LNCAP (cell line): ENCODE measurements around the gene ACOX2.

Source experiments
- TF ChIP-seq, protein P1 (sequence below): fragments of 450-650 bp; IDR thresholded peaks from 2 replicates; pipeline ENCODE4 v1.5.1; 2017; ENCODE audit warnings: mild to moderate bottlenecking

Gene ACOX2

DNA sequence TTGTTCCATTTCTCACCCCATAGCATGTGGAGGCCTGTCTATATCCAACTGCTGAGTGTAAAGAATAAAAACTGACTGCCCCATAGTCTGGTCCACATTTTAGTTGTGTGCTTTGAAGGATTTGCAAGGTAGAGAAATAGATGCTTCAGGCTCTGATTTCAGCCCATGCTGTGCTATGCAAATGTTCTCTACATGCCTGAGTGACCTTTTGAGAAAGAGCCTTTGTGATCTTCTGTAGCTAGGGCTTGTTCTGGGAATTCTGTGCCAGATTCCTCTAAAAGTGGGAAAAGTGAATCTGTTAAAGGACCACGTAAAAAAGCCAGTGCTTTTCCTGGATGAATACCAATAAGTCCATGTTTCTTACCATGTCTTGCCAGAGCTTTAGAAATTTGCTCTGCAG lies 39.9 kb downstream of the ACOX2 start:
- TF ChIP-seq, protein P1, sequence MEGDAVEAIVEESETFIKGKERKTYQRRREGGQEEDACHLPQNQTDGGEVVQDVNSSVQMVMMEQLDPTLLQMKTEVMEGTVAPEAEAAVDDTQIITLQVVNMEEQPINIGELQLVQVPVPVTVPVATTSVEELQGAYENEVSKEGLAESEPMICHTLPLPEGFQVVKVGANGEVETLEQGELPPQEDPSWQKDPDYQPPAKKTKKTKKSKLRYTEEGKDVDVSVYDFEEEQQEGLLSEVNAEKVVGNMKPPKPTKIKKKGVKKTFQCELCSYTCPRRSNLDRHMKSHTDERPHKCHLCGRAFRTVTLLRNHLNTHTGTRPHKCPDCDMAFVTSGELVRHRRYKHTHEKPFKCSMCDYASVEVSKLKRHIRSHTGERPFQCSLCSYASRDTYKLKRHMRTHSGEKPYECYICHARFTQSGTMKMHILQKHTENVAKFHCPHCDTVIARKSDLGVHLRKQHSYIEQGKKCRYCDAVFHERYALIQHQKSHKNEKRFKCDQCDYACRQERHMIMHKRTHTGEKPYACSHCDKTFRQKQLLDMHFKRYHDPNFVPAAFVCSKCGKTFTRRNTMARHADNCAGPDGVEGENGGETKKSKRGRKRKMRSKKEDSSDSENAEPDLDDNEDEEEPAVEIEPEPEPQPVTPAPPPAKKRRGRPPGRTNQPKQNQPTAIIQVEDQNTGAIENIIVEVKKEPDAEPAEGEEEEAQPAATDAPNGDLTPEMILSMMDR = no peak

DNA sequence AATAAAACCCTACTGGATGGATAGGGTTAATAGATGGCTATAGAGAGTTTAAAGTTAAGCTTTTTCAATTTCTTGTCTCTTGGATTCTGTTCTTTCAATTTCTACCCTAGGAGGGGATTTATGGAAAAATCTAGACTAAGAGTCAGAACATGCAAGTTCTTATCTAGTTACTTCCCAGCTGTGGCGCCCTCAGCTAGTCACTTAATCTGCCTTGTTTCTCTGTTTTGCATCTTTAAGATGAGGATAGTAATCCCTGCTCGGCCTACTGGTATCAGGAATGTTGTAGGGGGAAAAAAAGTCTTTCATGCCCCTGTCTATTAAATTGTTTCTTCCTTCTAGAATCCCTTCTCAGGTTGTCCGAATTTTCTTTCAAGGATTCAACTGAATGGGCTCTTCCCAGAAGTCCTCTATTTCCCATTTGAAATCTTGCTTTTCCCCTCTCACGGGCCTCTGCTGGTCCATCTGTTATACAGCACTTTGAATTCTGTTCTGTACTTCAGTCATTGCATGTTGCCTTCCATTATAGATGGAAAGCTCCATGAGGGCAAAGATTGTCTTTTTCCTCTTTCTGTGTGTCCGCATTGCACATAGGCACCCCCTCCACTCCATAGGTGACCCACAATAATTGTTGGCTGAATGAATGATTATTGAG lies 40.7 kb downstream of the ACOX2 start:
- TF ChIP-seq, protein P1 = no peak

DNA sequence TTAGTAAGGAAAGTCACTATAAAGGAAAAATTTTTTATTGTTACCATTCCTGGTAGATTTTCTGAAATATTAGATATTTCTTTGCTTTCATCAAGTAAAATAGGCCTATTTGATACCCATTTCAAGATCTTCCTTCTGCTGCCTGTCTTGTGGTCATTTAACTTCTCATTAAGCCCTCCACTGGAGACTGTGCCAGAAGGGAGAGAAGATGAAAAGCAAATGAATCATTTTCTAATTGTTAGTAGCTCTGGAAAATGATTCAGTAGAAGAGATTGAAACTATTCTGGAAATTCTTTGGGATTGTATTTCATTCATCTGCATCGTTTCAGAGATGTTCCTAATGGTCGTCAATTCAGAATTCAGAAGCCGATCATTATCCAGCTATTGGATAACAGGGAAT lies 41.9 kb downstream of the ACOX2 start:
- TF ChIP-seq, protein P1 = no peak

DNA sequence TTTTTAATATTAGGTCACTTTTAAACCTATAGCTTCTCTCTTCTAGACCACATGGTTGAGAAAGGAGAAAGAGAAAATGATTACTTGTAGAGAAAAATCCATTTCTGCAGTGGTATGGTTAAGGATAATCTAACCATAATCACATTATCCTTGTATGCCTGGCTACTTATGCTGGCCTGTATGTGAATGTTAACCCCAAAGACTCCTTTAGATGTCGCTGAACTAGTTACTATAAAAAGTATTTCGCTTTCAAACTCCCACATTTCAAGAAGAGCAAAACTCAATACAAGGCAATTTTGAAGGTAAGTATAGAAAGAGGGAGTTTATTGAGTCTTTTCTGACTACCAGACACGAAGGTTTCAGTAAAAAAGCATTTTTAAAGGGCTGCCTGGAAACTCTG lies 42.9 kb downstream of the ACOX2 start:
- TF ChIP-seq, protein P1 = no peak

DNA sequence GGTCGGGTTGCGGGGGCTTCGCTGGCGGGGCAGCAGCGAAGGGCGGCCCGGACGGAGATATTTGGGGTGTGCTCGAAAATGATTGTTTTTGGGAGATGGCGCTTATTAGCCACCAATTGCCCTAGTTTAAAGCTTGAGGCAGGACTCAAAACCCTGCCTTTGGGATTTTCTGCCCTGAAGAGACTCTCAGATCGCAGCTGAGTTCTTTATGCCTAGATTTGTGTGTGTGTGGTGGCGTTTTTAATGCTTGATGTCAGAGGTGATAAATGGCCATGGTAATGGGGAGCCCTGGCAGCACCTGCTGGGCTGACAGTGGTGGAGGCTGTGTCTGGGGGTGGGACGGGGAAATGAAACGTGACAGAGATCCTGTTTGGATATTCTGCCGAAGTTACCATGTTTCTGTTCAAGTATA lies 44.5 kb downstream of the ACOX2 start:
- TF ChIP-seq, protein P1 = no peak

DNA sequence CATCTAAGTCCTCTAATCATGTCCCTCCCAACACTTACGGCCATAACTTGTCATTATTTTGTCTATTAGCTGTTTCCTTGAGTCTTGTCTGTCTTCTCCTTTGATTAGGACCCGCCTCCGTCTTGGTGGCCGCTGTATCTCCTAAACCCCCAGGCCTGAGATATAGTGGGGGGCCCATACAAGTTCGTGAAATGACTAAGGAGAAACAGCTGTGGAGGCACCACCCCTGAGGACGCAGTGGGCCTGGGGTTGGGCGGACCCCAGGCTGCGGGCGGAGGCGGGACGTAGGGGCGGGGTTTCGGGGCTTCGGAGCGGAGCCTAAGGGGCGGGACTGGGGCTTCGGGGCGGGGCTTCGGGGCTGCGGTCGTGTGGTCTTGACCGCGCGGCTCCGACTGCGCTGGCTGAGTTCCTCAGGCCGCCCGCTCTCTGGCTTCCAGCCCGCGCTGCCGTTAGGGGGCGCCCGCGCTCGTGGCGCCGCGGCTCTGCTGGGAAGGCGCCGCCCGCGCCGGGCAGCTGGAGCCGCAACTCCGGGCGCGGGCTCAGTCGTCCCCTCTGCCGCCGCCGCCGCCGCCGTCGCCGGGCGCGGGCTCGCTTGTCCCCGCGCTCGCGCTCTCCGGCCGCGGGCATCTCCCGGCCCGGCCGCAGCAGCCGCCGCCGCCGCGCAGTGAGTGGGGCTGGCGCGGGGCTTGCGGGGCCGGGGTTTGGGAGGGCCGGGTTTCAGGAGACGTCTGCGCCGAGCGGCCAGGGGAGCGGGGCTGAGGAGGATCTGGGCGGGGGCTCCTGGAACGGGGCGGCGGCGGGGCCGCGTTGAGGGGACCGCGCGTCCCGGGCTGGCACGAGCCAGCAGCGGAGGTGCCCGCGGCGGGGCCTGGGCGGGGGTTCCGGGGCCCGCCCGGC lies 45.2 kb downstream of the ACOX2 start, which contains the start of gene KCTD6:
KCTD6 (plus strand) TSS at position 591 of the 897 bp plus-strand sequence. CDS start 6,660 bp downstream, outside the sequence.
- TF ChIP-seq, protein P1 = peak; percentile 79

DNA sequence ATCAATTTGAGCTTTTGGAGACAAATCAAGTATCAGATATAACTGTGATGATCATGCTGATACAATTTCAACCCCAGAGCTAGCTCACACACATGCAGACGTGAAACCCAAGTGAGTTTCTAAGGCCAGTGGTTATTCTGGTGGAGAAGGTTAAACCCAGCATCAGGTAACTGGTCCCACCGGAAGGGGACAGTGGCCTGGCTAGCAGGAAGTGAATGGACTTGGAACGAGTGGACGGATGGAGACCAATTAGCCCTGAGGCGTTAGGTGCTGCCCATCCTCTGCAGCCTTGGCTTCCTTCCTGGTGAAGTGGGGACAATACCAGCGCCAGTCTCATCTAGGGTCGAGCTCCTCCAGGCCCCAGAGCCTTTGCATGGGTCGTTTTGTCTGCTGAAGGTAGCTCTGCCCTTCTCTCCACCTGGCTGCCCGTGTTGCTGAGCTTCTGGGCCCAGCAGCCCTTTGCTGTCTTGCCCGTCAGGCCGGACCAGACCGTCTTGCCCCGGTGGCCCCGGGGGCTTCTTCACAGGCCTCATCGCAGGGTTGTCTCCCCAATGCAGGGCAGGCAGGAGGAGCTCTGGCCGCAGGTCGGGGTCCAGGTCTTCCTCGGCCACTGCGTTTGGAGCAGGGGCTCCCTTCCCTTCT lies 46.0 kb downstream of the ACOX2 start:
- TF ChIP-seq, protein P1 = no peak
